Type B pancreatic cell (in vitro differentiated cells): ENCODE measurements around the gene FNDC11. TPM values are rescaled to one million over a fixed set of nuclear protein-coding genes. Genes with fewer than 3 reads are reported as not detected.

ENCODE experiments used
- DNase-seq: peaks from one replicate; pipeline ENCODE4 v3.0.0; 2021; ENCODE audit warnings: mixed read lengths; ENCODE audit not compliant: unreplicated experiment; ENCODE audit errors: extremely low spot score
- H3K27ac Mint-ChIP-seq: 2 replicates; pipeline ENCODE4 v1.8.0; 2021; ENCODE audit warnings: mild to moderate bottlenecking, mixed read lengths
- H3K27me3 Mint-ChIP-seq: 2 replicates; pipeline ENCODE4 v1.8.0; 2021; ENCODE audit warnings: mixed read lengths
- H3K36me3 Mint-ChIP-seq: 2 replicates; pipeline ENCODE4 v1.8.0; 2021; ENCODE audit warnings: mixed read lengths
- H3K4me1 Mint-ChIP-seq: one replicate; pipeline ENCODE4 v1.8.0; 2021; ENCODE audit warnings: mixed read lengths; ENCODE audit not compliant: unreplicated experiment
- H3K4me3 Mint-ChIP-seq: 2 replicates; pipeline ENCODE4 v1.8.0; 2021; ENCODE audit warnings: mild to moderate bottlenecking, mixed read lengths
- H3K9me3 Mint-ChIP-seq: 2 replicates; pipeline ENCODE4 v1.8.0; 2021; ENCODE audit warnings: mixed read lengths
- CTCF ChIP-seq: fragments of 200-600 bp; sonication (generic); conservative IDR thresholded peaks from 2 replicates; pipeline ENCODE4 v1.5.0; 2021; ENCODE audit warnings: antibody characterized with exemption, mild to moderate bottlenecking
- total RNA-seq: library from RNA; stranded (reverse); gene quantifications from 2 replicates; pipeline ENCODE4 v1.2.1, GENCODE V29; 2021; ENCODE audit warnings: low replicate concordance

Gene FNDC11
- total RNA-seq, 1 donor from 2014 or later = 1.4 TPM

- H3K4me3 Mint-ChIP-seq = peak overlapping the region; percentile 77
- H3K4me1 Mint-ChIP-seq = no peaks in the 10 kb centered on the region
- peaks cover 24% of the 10 kb centered on the region for H3K27me3 Mint-ChIP-seq
- peak; percentile 38 for TF ChIP-seq CTCF
- peaks cover 1% of the 10 kb centered on the region for H3K9me3 Mint-ChIP-seq
- peaks cover 4% of the 10 kb centered on the region for H3K36me3 Mint-ChIP-seq
- H3K27ac Mint-ChIP-seq = peak overlapping the region; percentile 39
- no peak for DNase-seq
Observed at GRCh38 chr20:63518351-63518861, 35.6 kb upstream of the FNDC11 start.

- TF ChIP-seq CTCF = peak; percentile 1
- DNase-seq = peak; percentile 68
- Mint-ChIP-seq H3K4me3 (peak overlapping the region; percentile 77), H3K27ac (peak overlapping the region; percentile 39), H3K4me1 (peaks cover 3% of the 10 kb centered on the region), H3K36me3 (peaks cover 10% of the 10 kb centered on the region), H3K9me3 (no peaks in the 10 kb centered on the region), H3K27me3 (peaks cover 20% of the 10 kb centered on the region)
Observed at GRCh38 chr20:63518946-63519667, 34.9 kb upstream of the FNDC11 start.

- TF ChIP-seq CTCF = peak; percentile 44
- Mint-ChIP-seq H3K27ac (no peak overlapping the region), H3K4me1 (peaks cover 10% of the 10 kb centered on the region), H3K36me3 (peaks cover 10% of the 10 kb centered on the region), H3K4me3 (peak overlapping the region; percentile 77), H3K9me3 (no peaks in the 10 kb centered on the region), H3K27me3 (peaks cover 16% of the 10 kb centered on the region)
- DNase-seq = peak; percentile 68
Observed at GRCh38 chr20:63519668-63520503, 34.1 kb upstream of the FNDC11 start.

- no peaks in the 10 kb centered on the region for H3K9me3 Mint-ChIP-seq
- H3K27me3 Mint-ChIP-seq = peaks cover 10% of the 10 kb centered on the region
- TF ChIP-seq CTCF = no peak
- H3K27ac Mint-ChIP-seq = peak within 1 kb of the TSS; percentile 91
- peaks cover 10% of the 10 kb centered on the region for H3K36me3 Mint-ChIP-seq
- H3K4me1 Mint-ChIP-seq = peaks cover 14% of the 10 kb centered on the region
- DNase-seq = peak; percentile 90
- peak within 1 kb of the TSS; percentile 90 for H3K4me3 Mint-ChIP-seq
Observed at GRCh38 chr20:63520504-63520933, 33.4 kb upstream of the FNDC11 start, which contains the start of gene PPDPF. Gene PPDPF, plus strand, starts transcription at chr20:63520765. Its CDS starts 544 bp downstream, at chr20:63521309.

- H3K9me3 Mint-ChIP-seq = no peaks in the 10 kb centered on the region
- peak overlapping the region; percentile 90 for H3K4me3 Mint-ChIP-seq
- DNase-seq = peak; percentile 87
- peak overlapping the region; percentile 91 for H3K27ac Mint-ChIP-seq
- H3K27me3 Mint-ChIP-seq = peaks cover 7% of the 10 kb centered on the region
- H3K4me1 Mint-ChIP-seq = peaks cover 14% of the 10 kb centered on the region
- TF ChIP-seq CTCF = peak; percentile 14
- H3K36me3 Mint-ChIP-seq = peaks cover 10% of the 10 kb centered on the region
Observed at GRCh38 chr20:63520934-63521601, 32.9 kb upstream of the FNDC11 start.
